GM19455 (cell line): Measurements from ENCODE around the gene ARHGEF6.

Experiments
- ATAC-seq: cut with Tn5 transposase; IDR thresholded peaks from one replicate; pipeline ENCODE4 v1.9.1; 2021; ENCODE audit not compliant: unreplicated experiment

ARHGEF6 gene

GRCh38 chrX:136750364-136750763 lies 30.4 kb downstream of the ARHGEF6 start:
- ATAC-seq: no peak

GRCh38 chrX:136747003-136747986 lies 33.4 kb downstream of the ARHGEF6 start:
- peak; percentile 55 for ATAC-seq

DNA sequence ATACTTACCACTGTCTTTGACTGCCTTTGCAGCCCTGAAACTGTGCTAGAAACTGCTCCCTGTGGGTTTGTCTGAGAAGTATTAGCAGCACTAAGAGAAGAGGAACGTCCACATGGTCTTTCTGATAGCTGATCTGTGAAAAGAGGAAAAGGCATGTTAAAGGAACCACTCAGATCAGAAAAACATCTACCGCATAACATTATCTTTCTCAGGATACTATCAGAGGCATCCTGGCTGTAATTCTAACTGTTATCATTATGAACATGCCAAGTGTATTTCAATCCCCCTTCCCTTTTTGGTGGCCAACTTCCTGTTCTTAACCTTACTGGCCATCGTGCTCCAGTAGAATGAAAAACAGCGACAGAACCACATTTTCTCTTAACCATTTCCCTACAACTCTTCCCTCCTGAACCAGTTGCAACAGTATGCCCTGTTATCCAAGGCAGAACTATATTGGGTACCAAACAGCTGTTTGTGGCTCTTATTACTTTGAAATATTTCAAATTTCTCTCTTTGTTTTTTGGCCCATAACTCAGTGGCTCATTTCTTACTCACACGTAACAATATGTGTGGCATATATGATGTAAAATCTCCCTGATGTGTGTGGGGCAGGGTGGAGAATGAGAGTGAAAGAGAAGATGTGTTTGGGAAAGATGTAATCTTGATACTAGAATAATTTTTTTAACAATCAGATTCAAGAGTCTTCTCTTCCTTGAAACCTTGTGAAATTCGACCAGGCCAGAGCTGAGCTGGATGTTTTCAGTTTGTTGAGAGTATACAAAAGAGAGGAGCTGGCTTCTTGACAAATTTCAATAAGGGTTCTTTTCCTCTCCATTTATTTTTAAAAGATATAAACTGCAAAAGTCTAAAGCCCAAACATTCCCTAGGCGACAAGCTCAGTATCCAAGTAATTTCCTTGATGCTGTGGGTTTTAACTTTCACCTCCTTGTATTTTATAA lies 35.2 kb downstream of the ARHGEF6 start:
- no peak for ATAC-seq

DNA sequence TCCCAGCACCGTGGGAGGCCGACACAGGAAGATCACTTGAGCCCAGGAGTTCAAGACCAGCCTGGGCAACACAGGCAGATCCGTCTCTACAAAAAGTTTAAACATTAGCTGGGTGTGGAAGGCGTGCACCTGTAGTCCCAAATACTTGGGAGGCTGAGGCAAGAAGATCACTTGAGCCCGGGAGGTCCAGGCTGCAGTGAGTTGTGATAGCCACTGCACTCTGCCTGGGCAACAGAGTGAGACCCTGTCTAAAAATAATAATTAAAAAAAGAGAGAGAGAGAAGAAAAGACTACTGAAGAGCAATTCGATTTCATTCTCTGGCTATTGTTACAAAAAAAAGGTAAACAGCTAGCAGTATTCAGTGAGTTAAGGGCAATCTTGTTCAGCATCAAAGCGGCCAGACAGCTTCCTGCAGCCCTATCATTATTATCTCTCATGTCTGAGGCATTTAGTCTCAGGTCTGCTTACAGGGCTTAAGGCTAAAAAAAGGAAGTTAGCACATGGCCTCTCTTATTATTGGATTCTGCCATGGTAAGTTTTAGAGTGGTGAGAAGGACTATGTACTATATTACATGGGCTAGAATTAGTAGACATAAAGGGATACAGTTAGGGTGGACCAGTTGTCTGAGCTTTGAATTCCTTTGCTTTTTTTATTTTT lies 37.9 kb downstream of the ARHGEF6 start:
- ATAC-seq: no peak

DNA sequence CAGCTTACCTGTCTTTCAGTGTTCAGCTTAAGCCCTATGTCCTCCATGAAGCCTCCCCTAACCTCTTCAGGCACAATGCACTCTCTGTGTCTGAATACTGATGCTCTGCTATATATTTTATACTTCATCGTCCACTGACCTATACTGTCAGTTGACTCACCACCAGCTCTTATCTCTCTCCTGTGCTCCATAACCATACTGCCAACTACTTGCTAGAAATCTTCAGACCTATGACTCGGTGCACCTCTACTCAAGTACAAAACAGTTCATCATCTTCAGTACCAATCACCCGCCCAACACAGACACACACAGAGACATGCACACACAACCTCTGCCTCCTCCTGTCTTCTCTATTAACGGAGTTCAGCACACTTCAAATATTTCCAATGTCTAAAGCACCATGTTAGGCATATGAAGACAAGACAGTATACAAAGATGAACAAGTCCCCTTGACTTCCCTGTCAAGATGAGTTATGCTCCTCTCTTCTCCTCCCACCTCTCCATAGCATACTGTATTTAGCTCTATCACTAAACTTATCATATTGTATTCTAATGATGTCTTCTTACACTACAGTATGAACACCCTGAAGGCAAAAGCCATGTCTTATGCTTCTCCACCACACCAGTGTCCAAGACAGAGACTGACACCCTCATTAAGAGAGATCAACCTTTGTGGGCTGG lies 42.5 kb downstream of the ARHGEF6 start:
- no peak for ATAC-seq

- no peak for ATAC-seq
These were observed 44.0 kb downstream of the ARHGEF6 start for GRCh38 chrX:136736690-136737089.

GRCh38 chrX:136735601-136736000 lies 45.1 kb downstream of the ARHGEF6 start:
- no peak for ATAC-seq

DNA sequence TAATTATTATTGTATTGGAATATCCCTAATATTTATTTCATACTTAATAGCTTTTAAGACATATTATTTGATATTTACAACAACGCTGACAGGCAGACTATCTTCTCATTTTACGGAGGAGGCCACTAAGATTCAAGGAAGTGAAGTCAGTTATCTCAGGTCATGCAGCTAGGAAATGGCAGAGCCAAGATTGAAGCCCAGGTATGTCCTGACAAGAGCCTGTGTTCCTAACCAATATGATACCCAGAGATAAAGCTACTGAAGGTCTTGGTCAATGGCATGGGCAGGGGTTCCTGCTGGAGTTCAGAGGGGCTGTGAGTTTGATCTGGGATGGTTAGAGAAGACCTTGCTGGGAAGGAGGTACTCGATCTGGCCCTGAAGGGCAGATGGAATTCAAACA lies 47.1 kb downstream of the ARHGEF6 start:
- ATAC-seq: no peak

GRCh38 chrX:136731798-136732197 lies 48.9 kb downstream of the ARHGEF6 start:
- no peak for ATAC-seq

- ATAC-seq: no peak
These were observed 49.4 kb downstream of the ARHGEF6 start for GRCh38 chrX:136731207-136731782.

GRCh38 chrX:136728393-136728792 lies 52.3 kb downstream of the ARHGEF6 start:
- ATAC-seq: no peak

- no peak for ATAC-seq
These were observed 55.2 kb downstream of the ARHGEF6 start for GRCh38 chrX:136725441-136726104.

GRCh38 chrX:136718091-136718490 lies 62.6 kb downstream of the ARHGEF6 start:
- no peak for ATAC-seq

GRCh38 chrX:136714626-136715599 lies 65.8 kb downstream of the ARHGEF6 start:
- peak; percentile 83 for ATAC-seq

- no peak for ATAC-seq
These were observed 68.0 kb downstream of the ARHGEF6 start for GRCh38 chrX:136712650-136713310.

GRCh38 chrX:136711147-136711546 lies 69.6 kb downstream of the ARHGEF6 start:
- no peak for ATAC-seq

DNA sequence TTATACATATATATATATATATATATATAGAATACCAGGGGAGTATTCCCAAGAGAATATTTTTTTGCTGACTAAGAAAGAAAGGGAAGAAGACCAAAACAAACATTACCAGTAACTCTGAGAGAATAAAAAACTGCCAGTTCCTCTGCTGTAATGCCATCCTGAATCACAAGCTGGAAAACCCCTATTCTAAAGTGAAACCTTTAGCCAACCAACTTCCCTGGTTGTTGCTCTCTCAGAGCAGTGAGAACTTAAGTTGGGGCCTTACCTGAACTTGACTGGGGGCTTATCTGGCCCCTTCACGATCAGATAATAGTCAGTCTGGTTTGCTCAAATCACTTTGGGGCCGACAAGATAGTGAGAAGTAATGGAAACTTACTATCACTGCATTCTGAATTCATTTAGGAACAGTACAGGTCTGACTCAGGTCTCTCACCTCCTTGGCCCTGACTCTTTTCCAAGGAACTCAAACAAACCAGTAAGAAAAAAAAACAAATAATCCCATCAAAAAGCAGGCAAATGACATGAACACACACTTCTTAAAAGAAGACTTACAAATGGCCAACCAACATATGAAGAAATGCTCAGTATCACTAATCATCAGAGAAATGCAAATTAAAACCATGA lies 70.3 kb downstream of the ARHGEF6 start:
- no peak for ATAC-seq
